HepG2 (cell line): ENCODE measurements around the gene C6orf132. TPM values are rescaled to one million over a fixed set of nuclear protein-coding genes. Genes with fewer than 3 reads are reported as not detected.

ENCODE experiments used
- ATAC-seq: fragments of 200-7000 bp; cut with Tn5 transposase; 3 replicates; pipeline ENCODE4 v1.9.1; 2020; ENCODE audit warnings: mild to moderate bottlenecking, moderate library complexity
- BruUV-seq: library from RNA; stranded (reverse); fragments of 400-500 nt; replicated peaks from 2 replicates; lab custom pipeline; 2021; lab: Mats Ljungman, UMichigan
- CTCF ChIA-PET: fragments of 300-600 bp; formaldehyde crosslinking; extraction: SDS; loops from one replicate; lab custom pipeline; 2021; ENCODE audit warnings: low total read pairs, inconsistent platforms, low intra/inter-chr PET ratio; lab: Yijun Ruan, JAX
- POLR2A ChIA-PET: fragments of 350-600 bp; sonication (Branson Sonifier 250); formaldehyde crosslinking; loops from one replicate; lab custom pipeline; 2020; ENCODE audit warnings: antibody characterized with exemption, inconsistent platforms; lab: Yijun Ruan, JAX
- DNase-seq: peaks from one replicate; pipeline ENCODE4 v3.0.0-alpha.2; 2015; ENCODE audit warnings: low spot score
- FAIRE-seq: peaks from 3 replicates; lab custom pipeline; 2011; peaks lifted over from hg19 to GRCh38; lab: Jason Lieb, UNC
- H2AFZ ChIP-seq: one replicate; pipeline ENCODE4 v1.6.1; 2011; ENCODE audit warnings: low read length, inconsistent platforms
- H3K27ac ChIP-seq: fragments of 300-600 bp; 3 replicates; pipeline ENCODE4 v1.8.0; 2011; ENCODE audit warnings: mixed run types, mild to moderate bottlenecking, mixed read lengths, low read length, inconsistent platforms; ENCODE audit not compliant: insufficient read depth; ENCODE audit errors: extremely low read length
- H3K27me3 ChIP-seq, 2 experiments: fragments of 200-600 bp in 1 of 2; 2 replicates in 1 of 2; 3 replicates in 1 of 2; pipeline versions ENCODE4 v1.6.0 to v1.8.0; 2011; ENCODE audit warnings: low read length in 2 of 2, mild to moderate bottlenecking in 2 of 2, moderate library complexity in 2 of 2, inconsistent platforms in 1 of 2; ENCODE audit not compliant: insufficient read depth in 2 of 2, control insufficient read depth in 1 of 2
- H3K36me3 ChIP-seq, 2 experiments: fragments of 200-600 bp in 1 of 2; replicated peaks in 1 of 2; 2 replicates in 1 of 2; 3 replicates in 1 of 2; pipeline versions ENCODE4 v1.5.1 to v1.8.0; 2011; ENCODE audit warnings: low read length in 2 of 2, inconsistent platforms in 1 of 2; ENCODE audit not compliant: insufficient read depth in 2 of 2, control insufficient read depth in 1 of 2
- H3K4me1 ChIP-seq: 2 replicates; pipeline ENCODE4 v1.5.1; 2012; ENCODE audit warnings: low read length, inconsistent platforms; ENCODE audit not compliant: insufficient read depth
- H3K4me2 ChIP-seq: 2 replicates; pipeline ENCODE4 v1.6.0; 2011; ENCODE audit warnings: low read depth, low read length, inconsistent platforms
- H3K4me3 ChIP-seq, 3 experiments: fragments of 200-600 bp in 1 of 3; sonication (generic), shearing (Covaris generic) in 1 of 3; replicated peaks in 1 of 3; 2 replicates each; pipeline ENCODE4 v1.5.1; 2011 to 2016; ENCODE audit warnings: low read length in 3 of 3, inconsistent platforms in 2 of 3, low read depth in 2 of 3, mild to moderate bottlenecking in 2 of 3, control low read depth in 1 of 3, mixed read lengths in 1 of 3; ENCODE audit not compliant: insufficient read depth in 1 of 3
- H3K79me2 ChIP-seq: one replicate; pipeline ENCODE4 v1.6.1; 2011; ENCODE audit warnings: low read length, inconsistent platforms; ENCODE audit not compliant: insufficient read depth
- H3K9ac ChIP-seq: 2 replicates; pipeline ENCODE4 v1.6.0; 2011; ENCODE audit warnings: mild to moderate bottlenecking, low read depth, low read length, inconsistent platforms; ENCODE audit not compliant: insufficient read depth
- H3K9me3 ChIP-seq: 2 replicates; pipeline ENCODE4 v1.5.1; 2012; ENCODE audit warnings: mild to moderate bottlenecking, low read length
- H4K20me1 ChIP-seq: 2 replicates; pipeline ENCODE4 v1.6.0; 2011; ENCODE audit warnings: inconsistent platforms, mild to moderate bottlenecking, low read length, moderate library complexity; ENCODE audit not compliant: insufficient read depth
- ARHGAP35 ChIP-seq: sonication (generic); formaldehyde crosslinking; IDR thresholded peaks from 2 replicates; pipeline ENCODE4 v1.9.0; 2022; ENCODE audit warnings: mild to moderate bottlenecking, inconsistent platforms, moderate library complexity, missing genetic modification reagents, borderline replicate concordance
- GATA4 ChIP-seq: sonication (generic); IDR thresholded peaks from 2 replicates; pipeline ENCODE4 v1.6.1; 2016; ENCODE audit warnings: antibody characterized with exemption, low read depth, borderline replicate concordance
- NRL ChIP-seq: sonication (generic); formaldehyde crosslinking; IDR thresholded peaks from 2 replicates; pipeline ENCODE4 v1.5.0; 2020; ENCODE audit warnings: missing genetic modification reagents, mild to moderate bottlenecking, moderate library complexity, borderline replicate concordance
- SIN3B ChIP-seq: fragments of 150-350 bp; IDR thresholded peaks from 2 replicates; pipeline ENCODE4 v1.6.1; 2014; ENCODE audit warnings: low read length
- SNRNP70 ChIP-seq: fragments of 200-400 bp; formaldehyde crosslinking; IDR thresholded peaks from 2 replicates; pipeline ENCODE4 v1.6.1; 2017; ENCODE audit warnings: mild to moderate bottlenecking, low read depth, low read length, moderate library complexity
- SP140L ChIP-seq: sonication (generic); formaldehyde crosslinking; IDR thresholded peaks from 2 replicates; pipeline ENCODE4 v1.4.0; 2020; ENCODE audit warnings: missing genetic modification reagents, borderline replicate concordance
- ZMYM3 ChIP-seq: sonication (generic); formaldehyde crosslinking; IDR thresholded peaks from 2 replicates; pipeline ENCODE4 v1.5.1; 2020; ENCODE audit warnings: mild to moderate bottlenecking, missing genetic modification reagents
- ZNF562 ChIP-seq: sonication (generic); formaldehyde crosslinking; IDR thresholded peaks from 2 replicates; pipeline ENCODE4 v1.8.0; 2022; ENCODE audit warnings: missing genetic modification reagents, borderline replicate concordance
- ZNF788 ChIP-seq: sonication (generic); formaldehyde crosslinking; IDR thresholded peaks from 2 replicates; pipeline ENCODE4 v1.5.0; 2020; ENCODE audit warnings: mild to moderate bottlenecking, missing genetic modification reagents, borderline replicate concordance
- whole genome bisulfite sequencing: methylation state at CpG from one replicate; pipeline ENCODE4 v1.1.6; 2017; ENCODE audit warnings: low lambda C conversion rate; 5-methylcytosine and 5-hydroxymethylcytosine counted together
- in situ Hi-C: cut with HindIII; loops from 2 replicates; pipeline ENCODE4 v1.10.0; 2017; ENCODE audit warnings: low pct_unique_long_range_greater_than_20kb; ENCODE audit not compliant: extremely low pct_ligation_motif_present
- intact Hi-C: fragments of 100-400 bp; cut with micrococcal nuclease; formaldehyde crosslinking; loops from one replicate; pipeline ENCODE4 v1.10.0; 2022; ENCODE audit not compliant: unreplicated experiment
- polyA plus RNA-seq, 8 experiments: library from polyadenylated mRNA; depleted of rRNA in 3 of 8; stranded (reverse) in 7 of 8; unstranded in 1 of 8; fragments of >200 nt; fragmentation: Illumina TruSeq in 4 of 8; extraction: Trizol in 4 of 8; gene quantifications; 2 replicates each; pipeline versions ENCODE4 v1.2.1 to v1.2.3, GENCODE V29; 2011 to 2016; ENCODE audit warnings: low read depth in 4 of 8, missing spikeins in 1 of 8, mixed read lengths in 1 of 8; ENCODE audit not compliant: insufficient read depth in 1 of 8
- total RNA-seq, 5 experiments: library from RNA; depleted of rRNA; stranded (reverse); fragments of >200 nt; fragmentation: Illumina TruSeq; extraction: Trizol; gene quantifications; 2 replicates each; pipeline ENCODE4 v1.2.3, GENCODE V29; 2016; ENCODE audit warnings: low read depth in 1 of 5
- TF ChIP-seq, protein P1 (sequence below): sonication (generic); formaldehyde crosslinking; IDR thresholded peaks from 2 replicates; pipeline ENCODE4 v1.4.0; 2020; ENCODE audit warnings: missing genetic modification reagents, mild to moderate bottlenecking, borderline replicate concordance
- TF ChIP-seq, protein P2 (sequence below): sonication (generic); formaldehyde crosslinking; IDR thresholded peaks from 2 replicates; pipeline ENCODE4 v1.9.0; 2022; ENCODE audit warnings: low read depth, missing genetic modification reagents
- TF ChIP-seq, protein P3 (sequence below): sonication (generic); formaldehyde crosslinking; IDR thresholded peaks from 2 replicates; pipeline ENCODE4 v1.5.0; 2020; ENCODE audit warnings: mild to moderate bottlenecking, missing genetic modification reagents

The C6orf132 gene
- total and polyA plus RNA-seq, 2 of the 13 experiments (the other 11 are each of a cell fraction or from before 2014, with no cell fraction given) = 0.78 to 3.0 TPM

DNA sequence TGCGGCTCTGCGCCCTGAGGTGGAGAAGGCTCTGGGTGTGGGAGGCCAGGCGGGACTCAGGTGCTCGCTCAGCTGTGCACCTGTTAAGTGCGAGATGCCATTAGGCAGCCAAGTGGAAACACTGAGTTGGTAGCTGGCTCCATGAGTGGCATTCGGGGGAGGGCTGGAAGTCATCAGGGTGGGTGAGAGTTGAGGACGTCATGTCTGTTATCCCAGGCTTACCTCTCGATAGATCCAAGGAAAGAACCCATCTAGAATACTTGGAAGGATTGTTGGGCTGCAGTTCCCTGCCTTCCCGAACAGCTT, 50.7 kb downstream of the C6orf132 start (continued):
- TF ChIP-seq, protein P1, sequence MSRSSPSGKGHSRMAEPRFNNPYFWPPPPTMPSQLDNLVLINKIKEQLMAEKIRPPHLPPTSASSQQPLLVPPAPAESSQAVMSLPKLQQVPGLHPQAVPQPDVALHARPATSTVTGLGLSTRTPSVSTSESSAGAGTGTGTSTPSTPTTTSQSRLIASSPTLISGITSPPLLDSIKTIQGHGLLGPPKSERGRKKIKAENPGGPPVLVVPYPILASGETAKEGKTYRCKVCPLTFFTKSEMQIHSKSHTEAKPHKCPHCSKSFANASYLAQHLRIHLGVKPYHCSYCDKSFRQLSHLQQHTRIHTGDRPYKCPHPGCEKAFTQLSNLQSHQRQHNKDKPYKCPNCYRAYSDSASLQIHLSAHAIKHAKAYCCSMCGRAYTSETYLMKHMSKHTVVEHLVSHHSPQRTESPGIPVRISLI = no peak
- TF ChIP-seq GATA4 (no peak), ZNF562 (CRISPR knock-in tag) (no peak), SP140L (no peak), NRL (CRISPR knock-in tag) (no peak), SIN3B (no peak), SNRNP70 (no peak), ARHGAP35 (no peak)
- TF ChIP-seq, protein P2, sequence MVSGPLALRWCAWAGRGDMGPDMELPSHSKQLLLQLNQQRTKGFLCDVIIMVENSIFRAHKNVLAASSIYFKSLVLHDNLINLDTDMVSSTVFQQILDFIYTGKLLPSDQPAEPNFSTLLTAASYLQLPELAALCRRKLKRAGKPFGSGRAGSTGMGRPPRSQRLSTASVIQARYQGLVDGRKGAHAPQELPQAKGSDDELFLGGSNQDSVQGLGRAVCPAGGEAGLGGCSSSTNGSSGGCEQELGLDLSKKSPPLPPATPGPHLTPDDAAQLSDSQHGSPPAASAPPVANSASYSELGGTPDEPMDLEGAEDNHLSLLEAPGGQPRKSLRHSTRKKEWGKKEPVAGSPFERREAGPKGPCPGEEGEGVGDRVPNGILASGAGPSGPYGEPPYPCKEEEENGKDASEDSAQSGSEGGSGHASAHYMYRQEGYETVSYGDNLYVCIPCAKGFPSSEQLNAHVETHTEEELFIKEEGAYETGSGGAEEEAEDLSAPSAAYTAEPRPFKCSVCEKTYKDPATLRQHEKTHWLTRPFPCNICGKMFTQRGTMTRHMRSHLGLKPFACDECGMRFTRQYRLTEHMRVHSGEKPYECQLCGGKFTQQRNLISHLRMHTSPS (CRISPR knock-in tag) = no peak

DNA sequence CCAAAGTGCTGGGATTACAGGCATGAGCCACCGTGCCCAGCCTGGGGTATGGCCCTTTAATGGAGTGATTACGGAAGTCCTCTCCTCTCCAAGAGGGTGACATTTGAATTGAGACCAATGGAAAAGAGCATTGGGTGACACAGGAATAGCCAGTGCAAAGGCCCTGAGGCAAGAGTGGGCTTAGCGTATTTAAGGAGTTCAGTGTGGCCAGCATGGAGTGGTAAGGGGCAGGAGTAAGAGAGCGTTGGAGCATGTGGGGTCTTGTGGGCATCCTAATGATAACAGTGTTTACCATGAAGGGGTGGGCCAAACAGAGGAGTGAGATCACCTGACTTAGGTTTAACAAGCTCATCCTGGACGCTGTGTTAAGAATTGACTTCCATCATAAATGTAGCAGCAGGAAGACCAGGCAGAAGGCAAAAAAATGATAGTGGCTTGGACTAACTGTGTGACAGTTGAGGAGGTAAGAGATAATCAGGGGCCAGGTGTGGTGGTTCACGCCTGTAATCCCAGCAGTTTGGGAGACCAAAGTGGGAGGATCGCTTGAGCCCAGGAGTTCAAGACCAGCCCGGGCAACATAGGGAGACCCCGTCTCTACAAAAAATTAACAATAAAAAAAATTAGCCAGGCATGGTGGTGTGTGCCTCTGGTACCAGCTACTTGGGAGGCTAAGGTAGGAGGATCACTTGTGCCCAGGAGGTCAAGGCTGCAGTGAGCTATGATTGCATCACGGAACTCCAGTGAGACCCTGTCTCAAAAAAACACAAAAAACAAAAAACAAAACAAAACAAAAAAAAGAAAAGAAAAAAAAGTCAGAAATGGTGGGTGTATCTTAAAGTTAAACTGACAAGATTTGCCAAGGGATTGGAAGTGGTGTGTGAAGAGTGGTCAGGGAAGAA, 51.4 kb downstream of the C6orf132 start:
- no TSS peak for BruUV-seq

More for the DNA sequence above, 51.4 kb downstream of the C6orf132 start:
- no peaks in the 10 kb centered on the region for H3K9me3 ChIP-seq
- intact Hi-C loops = no loop called here
- H3K4me1 ChIP-seq = peaks cover 19% of the 10 kb centered on the region
- H2AFZ ChIP-seq = no peak overlapping the region
- TF ChIP-seq, protein P3, sequence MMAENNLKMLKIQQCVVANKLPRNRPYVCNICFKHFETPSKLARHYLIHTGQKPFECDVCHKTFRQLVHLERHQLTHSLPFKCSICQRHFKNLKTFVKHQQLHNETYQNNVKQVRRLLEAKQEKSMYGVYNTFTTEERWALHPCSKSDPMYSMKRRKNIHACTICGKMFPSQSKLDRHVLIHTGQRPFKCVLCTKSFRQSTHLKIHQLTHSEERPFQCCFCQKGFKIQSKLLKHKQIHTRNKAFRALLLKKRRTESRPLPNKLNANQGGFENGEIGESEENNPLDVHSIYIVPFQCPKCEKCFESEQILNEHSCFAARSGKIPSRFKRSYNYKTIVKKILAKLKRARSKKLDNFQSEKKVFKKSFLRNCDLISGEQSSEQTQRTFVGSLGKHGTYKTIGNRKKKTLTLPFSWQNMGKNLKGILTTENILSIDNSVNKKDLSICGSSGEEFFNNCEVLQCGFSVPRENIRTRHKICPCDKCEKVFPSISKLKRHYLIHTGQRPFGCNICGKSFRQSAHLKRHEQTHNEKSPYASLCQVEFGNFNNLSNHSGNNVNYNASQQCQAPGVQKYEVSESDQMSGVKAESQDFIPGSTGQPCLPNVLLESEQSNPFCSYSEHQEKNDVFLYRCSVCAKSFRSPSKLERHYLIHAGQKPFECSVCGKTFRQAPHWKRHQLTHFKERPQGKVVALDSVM (CRISPR knock-in tag) = peak; percentile 41; the same call in 1 of the 2 replicates
- TF ChIP-seq ZNF788 = no peak
- TF ChIP-seq ZMYM3 (CRISPR knock-in tag) = peak; percentile 49; the same call in 1 of the 2 replicates
- peaks cover 0 to 6% of the 10 kb centered on the region in 2 experiments; a peak in 1 of 5 replicates for H3K27me3 ChIP-seq
- H3K79me2 ChIP-seq = no peaks in the 10 kb centered on the region
- ChIA-PET CTCF (no interaction called here), POLR2A (no interaction called here)
- FAIRE-seq (no peak), DNase-seq (no peak), ATAC-seq (no peak)
- in situ Hi-C loops = no loop called here
- H3K36me3 ChIP-seq = no peaks in the 10 kb centered on the region
- no peaks in the 10 kb centered on the region for H4K20me1 ChIP-seq
- no peak overlapping the region for H3K4me3 ChIP-seq
- WGBS = 61% methylated on average over 10 of the region's 10 CpGs
- H3K4me2 ChIP-seq = no peak overlapping the region
- no peak overlapping the region for H3K27ac ChIP-seq
- H3K9ac ChIP-seq = no peak overlapping the region
